K562 (cell line): ENCODE data around the gene HOTAIR. TPM values are rescaled to one million over a fixed set of nuclear protein-coding genes. Genes with fewer than 3 reads are reported as not detected.

Source experiments
- CGGBP1 ChIP-seq: fragments of 250-450 bp; sonication (Bioruptor Pico); IDR thresholded peaks from 2 replicates; pipeline ENCODE4 v1.9.0; 2021; ENCODE audit warnings: mild to moderate bottlenecking
- ESRRA ChIP-seq: fragments of 450-650 bp; IDR thresholded peaks from 2 replicates; pipeline ENCODE4 v1.6.1; 2014; ENCODE audit warnings: low read depth, mild to moderate bottlenecking, moderate library complexity, borderline replicate concordance
- KLF16 ChIP-seq: IDR thresholded peaks from 2 replicates; pipeline ENCODE4 v1.6.1; 2016; ENCODE audit warnings: antibody characterized with exemption
- LEF1 ChIP-seq: fragments of 450-650 bp; IDR thresholded peaks from 2 replicates; pipeline ENCODE4 v1.6.1; 2016; ENCODE audit warnings: mild to moderate bottlenecking
- SETDB1 ChIP-seq: IDR thresholded peaks from one replicate; pipeline ENCODE4 v1.6.1; 2012; ENCODE audit warnings: low read length, control low read depth, inconsistent platforms
- SMAD1 ChIP-seq: fragments of 150-350 bp; IDR thresholded peaks from 2 replicates; pipeline ENCODE4 v1.6.1; 2014; ENCODE audit warnings: low read length, low read depth; ENCODE audit not compliant: partially characterized antibody
- SMC3 ChIP-seq: conservative IDR thresholded peaks from 2 replicates; pipeline ENCODE4 v1.6.1; 2011; ENCODE audit warnings: low read depth, low read length, improper control_type of control experiment; ENCODE audit not compliant: insufficient read depth
- THRA ChIP-seq: fragments of 450-650 bp; IDR thresholded peaks from 2 replicates; pipeline ENCODE4 v1.6.1; 2017; ENCODE audit warnings: mild to moderate bottlenecking, moderate library complexity
- THRB ChIP-seq: fragments of 450-650 bp; formaldehyde crosslinking; conservative IDR thresholded peaks from 2 replicates; pipeline ENCODE4 v1.4.0; 2022; ENCODE audit warnings: mild to moderate bottlenecking, missing genetic modification characterization
- ZNF23 ChIP-seq: fragments of 250-450 bp; sonication (Bioruptor Pico); IDR thresholded peaks from 2 replicates; pipeline ENCODE4 v1.4.0; 2020; ENCODE audit warnings: mild to moderate bottlenecking
- ZNF518B ChIP-seq: fragments of 250-450 bp; sonication (Bioruptor Pico); IDR thresholded peaks from 2 replicates; pipeline ENCODE4 v1.5.0; 2021; ENCODE audit warnings: mild to moderate bottlenecking, moderate library complexity
- ZNF79 ChIP-seq: fragments of 250-450 bp; sonication (Bioruptor Pico); IDR thresholded peaks from 2 replicates; pipeline ENCODE4 v1.4.0; 2020; ENCODE audit warnings: low read depth, mild to moderate bottlenecking, moderate library complexity
- polyA plus RNA-seq, 8 experiments: library from polyadenylated mRNA; depleted of rRNA in 4 of 8; stranded (reverse) in 5 of 8; unstranded in 3 of 8; fragments of >200 nt; fragmentation: Nextera tagmentation in 2 of 8; fragmentation: Illumina TruSeq in 1 of 8; extraction: Ambion mirVana in 2 of 8; extraction: Trizol in 1 of 8; gene quantifications; 2 replicates each; pipeline versions ENCODE4 v1.2.1 to v1.2.3, GENCODE V29; 2011 to 2014; ENCODE audit warnings: inconsistent platforms in 1 of 8, missing spikeins in 1 of 8
- total RNA-seq, 7 experiments: library from RNA; depleted of rRNA in 6 of 7; stranded (reverse); fragments of >200 nt in 6 of 7; fragmentation: Illumina TruSeq in 2 of 7; extraction: Trizol in 2 of 7; gene quantifications; 2 replicates each; pipeline versions ENCODE4 v1.2.1 to v1.2.3, GENCODE V29; 2011 to 2021; ENCODE audit warnings: low replicate concordance in 1 of 7
- TF ChIP-seq, protein P1 (sequence below): fragments of 450-650 bp; IDR thresholded peaks from 2 replicates; pipeline ENCODE4 v1.6.1; 2017; ENCODE audit warnings: antibody characterized with exemption, mild to moderate bottlenecking
- TF ChIP-seq, protein P2 (sequence below): sonication (generic); formaldehyde crosslinking; IDR thresholded peaks from 2 replicates; pipeline ENCODE4 v1.8.0; 2022; ENCODE audit warnings: mild to moderate bottlenecking, missing genetic modification reagents

The HOTAIR gene
- total and polyA plus RNA-seq, 9 of the 15 experiments (the other 6 are each of a cell fraction or from before 2014, with no cell fraction given), result 0.04 TPM; not detected in 8

GRCh38 chr12:53997204-53998109 is 22.7 kb upstream of the HOTAIR start (continued):
- TF ChIP-seq, protein P1, sequence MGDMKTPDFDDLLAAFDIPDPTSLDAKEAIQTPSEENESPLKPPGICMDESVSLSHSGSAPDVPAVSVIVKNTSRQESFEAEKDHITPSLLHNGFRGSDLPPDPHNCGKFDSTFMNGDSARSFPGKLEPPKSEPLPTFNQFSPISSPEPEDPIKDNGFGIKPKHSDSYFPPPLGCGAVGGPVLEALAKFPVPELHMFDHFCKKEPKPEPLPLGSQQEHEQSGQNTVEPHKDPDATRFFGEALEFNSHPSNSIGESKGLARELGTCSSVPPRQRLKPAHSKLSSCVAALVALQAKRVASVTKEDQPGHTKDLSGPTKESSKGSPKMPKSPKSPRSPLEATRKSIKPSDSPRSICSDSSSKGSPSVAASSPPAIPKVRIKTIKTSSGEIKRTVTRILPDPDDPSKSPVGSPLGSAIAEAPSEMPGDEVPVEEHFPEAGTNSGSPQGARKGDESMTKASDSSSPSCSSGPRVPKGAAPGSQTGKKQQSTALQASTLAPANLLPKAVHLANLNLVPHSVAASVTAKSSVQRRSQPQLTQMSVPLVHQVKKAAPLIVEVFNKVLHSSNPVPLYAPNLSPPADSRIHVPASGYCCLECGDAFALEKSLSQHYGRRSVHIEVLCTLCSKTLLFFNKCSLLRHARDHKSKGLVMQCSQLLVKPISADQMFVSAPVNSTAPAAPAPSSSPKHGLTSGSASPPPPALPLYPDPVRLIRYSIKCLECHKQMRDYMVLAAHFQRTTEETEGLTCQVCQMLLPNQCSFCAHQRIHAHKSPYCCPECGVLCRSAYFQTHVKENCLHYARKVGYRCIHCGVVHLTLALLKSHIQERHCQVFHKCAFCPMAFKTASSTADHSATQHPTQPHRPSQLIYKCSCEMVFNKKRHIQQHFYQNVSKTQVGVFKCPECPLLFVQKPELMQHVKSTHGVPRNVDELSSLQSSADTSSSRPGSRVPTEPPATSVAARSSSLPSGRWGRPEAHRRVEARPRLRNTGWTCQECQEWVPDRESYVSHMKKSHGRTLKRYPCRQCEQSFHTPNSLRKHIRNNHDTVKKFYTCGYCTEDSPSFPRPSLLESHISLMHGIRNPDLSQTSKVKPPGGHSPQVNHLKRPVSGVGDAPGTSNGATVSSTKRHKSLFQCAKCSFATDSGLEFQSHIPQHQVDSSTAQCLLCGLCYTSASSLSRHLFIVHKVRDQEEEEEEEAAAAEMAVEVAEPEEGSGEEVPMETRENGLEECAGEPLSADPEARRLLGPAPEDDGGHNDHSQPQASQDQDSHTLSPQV, result no peak
- TF ChIP-seq ZNF23 (CRISPR knock-in tag), result no peak
- no peak for TF ChIP-seq CGGBP1
- no peak for TF ChIP-seq KLF16
- no peak for TF ChIP-seq THRA
- no peak for TF ChIP-seq ESRRA
- TF ChIP-seq ZNF518B, result no peak
- TF ChIP-seq THRB (CRISPR knock-in tag), result 0 out of 2 replicates have a peak, but pooled peaks have one; percentile 8
- no peak for TF ChIP-seq SMC3
- no peak for TF ChIP-seq SETDB1
- TF ChIP-seq, protein P2, sequence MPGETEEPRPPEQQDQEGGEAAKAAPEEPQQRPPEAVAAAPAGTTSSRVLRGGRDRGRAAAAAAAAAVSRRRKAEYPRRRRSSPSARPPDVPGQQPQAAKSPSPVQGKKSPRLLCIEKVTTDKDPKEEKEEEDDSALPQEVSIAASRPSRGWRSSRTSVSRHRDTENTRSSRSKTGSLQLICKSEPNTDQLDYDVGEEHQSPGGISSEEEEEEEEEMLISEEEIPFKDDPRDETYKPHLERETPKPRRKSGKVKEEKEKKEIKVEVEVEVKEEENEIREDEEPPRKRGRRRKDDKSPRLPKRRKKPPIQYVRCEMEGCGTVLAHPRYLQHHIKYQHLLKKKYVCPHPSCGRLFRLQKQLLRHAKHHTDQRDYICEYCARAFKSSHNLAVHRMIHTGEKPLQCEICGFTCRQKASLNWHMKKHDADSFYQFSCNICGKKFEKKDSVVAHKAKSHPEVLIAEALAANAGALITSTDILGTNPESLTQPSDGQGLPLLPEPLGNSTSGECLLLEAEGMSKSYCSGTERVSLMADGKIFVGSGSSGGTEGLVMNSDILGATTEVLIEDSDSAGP (CRISPR knock-in tag), result no peak
- no peak for TF ChIP-seq LEF1
- no peak for TF ChIP-seq ZNF79
- TF ChIP-seq SMAD1, result no peak
